Heart left ventricle (tissue), 16 donors: ENCODE data around the gene KIRREL1. TPM values are rescaled to one million over a fixed set of nuclear protein-coding genes. Genes with fewer than 3 reads are reported as not detected.

Source experiments
- ATAC-seq, 4 donors: fragments of 200-7000 bp; cut with Tn5 transposase; one replicate each; pipeline ENCODE4 v1.9.1; 2020 to 2022; ENCODE audit warnings: moderate library complexity in 4 of 4, mild to moderate bottlenecking in 3 of 4, moderate number of reproducible peaks in 1 of 4
- DNase-seq, 5 donors: peaks; one replicate each; pipeline ENCODE4 v3.0.0-alpha.2; 2020
- H3K27ac ChIP-seq, 12 donors: fragments of 200-600 bp; sonication (generic) in 4 of 12; one replicate each; pipeline versions ENCODE4 v1.5.0 to v1.8.0; 2016 to 2022; ENCODE audit warnings: mild to moderate bottlenecking in 2 of 12
- H3K27me3 ChIP-seq, 9 donors: fragments of 200-600 bp; sonication (generic) in 2 of 9; one replicate each; pipeline versions ENCODE4 v1.5.1 to v1.8.0; 2016 to 2022; ENCODE audit warnings: mild to moderate bottlenecking in 3 of 9
- H3K36me3 ChIP-seq, 9 donors: fragments of 200-600 bp; sonication (generic) in 2 of 9; one replicate each; pipeline versions ENCODE4 v1.5.0 to v1.8.0; 2018 to 2022; ENCODE audit warnings: mild to moderate bottlenecking in 2 of 9
- H3K4me1 ChIP-seq, 12 donors: fragments of 200-600 bp; sonication (generic) in 4 of 12; one replicate each; pipeline versions ENCODE4 v1.5.0 to v1.8.0; 2016 to 2022; ENCODE audit warnings: mild to moderate bottlenecking in 3 of 12
- H3K4me3 ChIP-seq, 12 donors: fragments of 200-600 bp; sonication (generic) in 4 of 12; one replicate each; pipeline versions ENCODE4 v1.5.0 to v1.8.0; 2017 to 2022; ENCODE audit warnings: mild to moderate bottlenecking in 9 of 12, moderate library complexity in 4 of 12
- H3K9me3 ChIP-seq, 12 donors: fragments of 200-600 bp; sonication (generic) in 4 of 12; one replicate each; pipeline versions ENCODE4 v1.5.0 to v1.8.0; 2016 to 2022; ENCODE audit warnings: mild to moderate bottlenecking in 1 of 12
- CTCF ChIP-seq, 12 donors: fragments of 200-600 bp; sonication (generic) in 4 of 12; IDR thresholded peaks; one replicate each; pipeline versions ENCODE4 v1.5.0 to v1.8.0; 2018 to 2022; ENCODE audit warnings: antibody characterized with exemption in 12 of 12, mild to moderate bottlenecking in 5 of 12
- POLR2A ChIP-seq, 2 donors: fragments of 450-650 bp; IDR thresholded peaks; one replicate each; pipeline ENCODE4 v1.6.1; 2017; ENCODE audit warnings: antibody characterized with exemption in 2 of 2, mild to moderate bottlenecking in 2 of 2, moderate library complexity in 2 of 2
- WGBS, 4 donors: extraction: QIAGEN DNeasy Blood & Tissue Kit in 2 of 4; methylation state at CpG; one replicate each; pipeline versions ENCODE4 v1.1.5 to v1.1.7; 2013 to 2018; 5-methylcytosine and 5-hydroxymethylcytosine counted together
- intact Hi-C, 10 donors: fragments of 100-400 bp; cut with DNase I; formaldehyde crosslinking; loops; one replicate each; pipeline versions ENCODE4 v1.11.1 to v1.14.2; 2022
- long read RNA-seq, 3 donors: library from polyadenylated mRNA; unstranded; transcript quantifications; one replicate each; pipeline ENCODE4 v2.0.0, GENCODE V29; 2020 to 2021
- polyA plus RNA-seq, 2 donors: library from polyadenylated mRNA; stranded (reverse); fragments of 200-250 nt; gene quantifications; one replicate each; pipeline ENCODE4 v1.2.3, GENCODE V29; 2013
- total RNA-seq, 9 donors: library from RNA; depleted of rRNA in 2 of 9; stranded (reverse); fragments of >200 nt in 2 of 9; fragmentation: NEBNext Ultra II Directional in 3 of 9; extraction: Animal tissue kit (Norgen Biotek cat#: 25700) in 3 of 9; gene quantifications; one replicate each; pipeline versions ENCODE4 v1.1.0 to v1.2.4, GENCODE V29; 2016 to 2023
- donor health status: ischemic (EF 13 %, LVEDD 7.1; RV severe dilation, severe dysfunction).
- donor health status: healthy with polysubstance abuse.
- donor health status: DM: no; HTN: yes; CAD: no.
- donor health status: DM: no; HTN: no; CAD: no.
- donor health status: ischemic (EF 25% LVEDD 6.9; RV normal size, moderate dysfunction).
- donor health status: ischemic (EF 25% LVEDD 5.7; RV mildly dilated, moderate dysfunction).
- donor health status: healthy.
- donor health status: DM: yes; HTN: yes; CAD: no.
- donor health status: ischemic (EF 35%, LVEDD 5.7; RV mildly dilated, moderate dysfunction).
- donor health status: nonischemic (EF 11% LVEDD 7.7; RV severe dilation, severe dysfunction).
- donor health status: DM: yes; HTN: yes; CAD: no.
- donor health status: PGD.
- donor health status: ischemic (EF 29% LVEDD 5.4; RV normal size, mild dysfunction).
- donor health status: nonischemic (EF 23%, LVEDD 6.1; RV moderate dilation, normal function).

The KIRREL1 gene
- total RNA-seq (10 to 100 TPM in 4 of 9 donors, 1 to 10 TPM in 5; 6.1 to 22.7 (median 8.2) TPM), polyA plus RNA-seq (1 to 10 TPM; 3.2 to 8.4 TPM)
- long read RNA-seq, donor 1, partial matches to known transcripts = 0 of 9 reads
- long read RNA-seq, donor 1, other reads (novel, unspliced or antisense) = 7 of 9 reads
- long read RNA-seq, donor 2 = 0 reads
- long read RNA-seq, donor 3, partial matches to known transcripts = 0 of 5 reads
- long read RNA-seq, donor 3, other reads (novel, unspliced or antisense) = 4 of 5 reads

GRCh38 chr1:157993147-157993917 lies at the start of gene KIRREL1:
Gene KIRREL1, plus strand, starts transcription at chr1:157993645. Its CDS starts 32 bp downstream, at chr1:157993677.
- 0 to 2% (median 1%) methylated on average over 36 to 62 of the region's 62 CpGs for WGBS, 4 donors
- Histone ChIP-seq H3K27me3 (peaks cover 0 to 18% (median 0%) of the 10 kb centered on the region in 9 donors), H3K4me1 (peaks cover 0 to 37% (median 12%) of the 10 kb centered on the region in 12 donors), H3K27ac (peak within 1 kb of the TSS; percentile 66 to 95 (median 88)), H3K36me3 (no peaks in the 10 kb centered on the region), H3K9me3 (no peaks in the 10 kb centered on the region), H3K4me3 (peak within 1 kb of the TSS; percentile 32 to 98 (median 84))
- peak; percentile 66 to 77 (median 69) for DNase-seq
- intact Hi-C loops = loop anchor here in 8 of 10 donors (2.0 to 10.0 kb wide), 9 partner anchors 34 to 131 kb away; a partner anchor contains a TSS
- ATAC-seq = peak; percentile 35 to 79 (median 75)
- no peak for TF ChIP-seq CTCF (IDR thresholded peaks at IDR 0.05)
- TF ChIP-seq POLR2A (IDR thresholded peaks at IDR 0.05) = no peak

GRCh38 chr1:157944663-157945280 lies 48.7 kb upstream of the KIRREL1 start:
- Histone ChIP-seq H3K36me3 (no peaks in the 10 kb centered on the region), H3K27me3 (peaks cover 0 to 9% (median 0%) of the 10 kb centered on the region in 9 donors), H3K27ac (peak overlapping the region in 1 of 12 donors; percentile 63), H3K4me3 (no peak overlapping the region), H3K9me3 (no peaks in the 10 kb centered on the region), H3K4me1 (peaks cover 0 to 28% (median 0%) of the 10 kb centered on the region in 12 donors)
- ATAC-seq (no peak), DNase-seq (no peak)
- 64 to 81% (median 72%) methylated on average over 5 of the region's 5 CpGs for WGBS, 4 donors
- intact Hi-C loops = loop anchor here in 7 of 10 donors (5.0 to 10.0 kb wide), 3 partner anchors 67 to 362 kb away; no protein-coding TSS in a partner anchor
- TF ChIP-seq POLR2A (IDR thresholded peaks at IDR 0.05) = no peak
- TF ChIP-seq CTCF (IDR thresholded peaks at IDR 0.05) = no peak

- Histone ChIP-seq H3K27ac (no peak overlapping the region), H3K9me3 (no peaks in the 10 kb centered on the region), H3K4me3 (no peak overlapping the region), H3K36me3 (no peaks in the 10 kb centered on the region), H3K4me1 (peaks cover 0 to 40% (median 0%) of the 10 kb centered on the region in 12 donors), H3K27me3 (peaks cover 0 to 17% (median 0%) of the 10 kb centered on the region in 9 donors)
- ATAC-seq (peak in 3 of 4 donors; percentile 73 to 87 (median 82)), DNase-seq (peak in 3 of 5 donors; percentile 17 to 31 (median 29))
- TF ChIP-seq CTCF (IDR thresholded peaks at IDR 0.05) (peak; percentile 19 to 67 (median 60)), POLR2A (IDR thresholded peaks at IDR 0.05) (no peak)
- intact Hi-C loops = loop anchor here (1.0 to 10.0 kb wide), 5 partner anchors 70 to 366 kb away; no protein-coding TSS in a partner anchor
- 59 to 65% (median 61%) methylated on average over 6 of the region's 6 CpGs for WGBS, 4 donors
Measured at GRCh38 chr1:157948312-157949073, 45.0 kb upstream of the KIRREL1 start.
